Caco-2 (cell line): ENCODE results near the gene SIM2. TPM values are rescaled to one million over a fixed set of nuclear protein-coding genes. Genes with fewer than 3 reads are reported as not detected.

Source experiments
- BruUV-seq: library from RNA; stranded (reverse); fragments of 400-500 nt; replicated peaks from 2 replicates; lab custom pipeline; 2021; lab: Mats Ljungman, UMichigan
- CTCF ChIA-PET: fragments of 300-600 bp; sonication (Branson Sonifier 250); formaldehyde crosslinking; loops from one replicate; lab custom pipeline; 2022; ENCODE audit warnings: antibody characterized with exemption; lab: Charles Lee
- POLR2A ChIA-PET: fragments of 300-600 bp; sonication (Branson Sonifier 250); formaldehyde crosslinking; loops from one replicate; lab custom pipeline; 2022; ENCODE audit warnings: antibody characterized with exemption; lab: Charles Lee
- DNase-seq, 2 experiments: peaks; one replicate each; pipeline versions ENCODE4 v3.0.0 to v3.0.0-alpha.2; 2020 to 2022
- H3K27me3 ChIP-seq: replicated peaks from 2 replicates; pipeline ENCODE4 v1.6.0; 2011; ENCODE audit warnings: low read length; ENCODE audit not compliant: control insufficient read depth, insufficient read depth
- H3K36me3 ChIP-seq: 2 replicates; pipeline ENCODE4 v1.5.1; 2011; ENCODE audit warnings: low read length; ENCODE audit not compliant: control insufficient read depth, insufficient read depth
- H3K4me1 ChIP-seq: fragments of 250-450 bp; sonication (Bioruptor Pico); 2 replicates; pipeline ENCODE4 v1.5.1; 2020; ENCODE audit warnings: mild to moderate bottlenecking
- H3K4me3 ChIP-seq: 2 replicates; pipeline ENCODE4 v1.5.1; 2011; ENCODE audit warnings: low read depth, mild to moderate bottlenecking, control low read depth, low read length
- H3K9me3 ChIP-seq: fragments of 250-450 bp; sonication (Bioruptor Pico); 2 replicates; pipeline ENCODE4 v1.5.1; 2020; ENCODE audit warnings: mild to moderate bottlenecking, moderate library complexity
- H3K27ac Mint-ChIP-seq: one replicate; pipeline ENCODE4 v1.8.0; 2022; ENCODE audit warnings: mixed read lengths; ENCODE audit not compliant: unreplicated experiment
- H3K27me3 Mint-ChIP-seq: one replicate; pipeline ENCODE4 v1.8.0; 2022; ENCODE audit warnings: mixed read lengths; ENCODE audit not compliant: insufficient read depth, unreplicated experiment
- H3K36me3 Mint-ChIP-seq: one replicate; pipeline ENCODE4 v1.8.0; 2022; ENCODE audit warnings: mild to moderate bottlenecking, mixed read lengths; ENCODE audit not compliant: insufficient read depth, unreplicated experiment
- H3K4me1 Mint-ChIP-seq: one replicate; pipeline ENCODE4 v1.8.0; 2022; ENCODE audit warnings: low read depth, mixed read lengths; ENCODE audit not compliant: unreplicated experiment
- H3K4me3 Mint-ChIP-seq: one replicate; pipeline ENCODE4 v1.8.0; 2022; ENCODE audit warnings: mild to moderate bottlenecking, moderate library complexity, mixed read lengths; ENCODE audit not compliant: unreplicated experiment
- H3K9me3 Mint-ChIP-seq: one replicate; pipeline ENCODE4 v1.8.0; 2022; ENCODE audit warnings: mixed read lengths; ENCODE audit not compliant: unreplicated experiment
- intact Hi-C: fragments of 100-400 bp; cut with micrococcal nuclease; formaldehyde crosslinking; loops from one replicate; pipeline ENCODE4 v1.10.0; 2022; ENCODE audit not compliant: unreplicated experiment
- total RNA-seq: library from RNA; stranded (reverse); gene quantifications from 2 replicates; pipeline ENCODE4 v1.2.3, GENCODE V29; 2022
- TF ChIP-seq, protein P1 (sequence below), 2 experiments: fragments of 200-600 bp in 1 of 2; IDR thresholded peaks; 1 replicate in 1 of 2; 2 replicates in 1 of 2; pipeline versions ENCODE4 v1.5.1 to v1.8.0; 2011 to 2022; ENCODE audit warnings: antibody characterized with exemption in 1 of 2, control low read depth in 1 of 2, inconsistent platforms in 1 of 2, low read depth in 1 of 2, low read length in 1 of 2, mild to moderate bottlenecking in 1 of 2, moderate library complexity in 1 of 2; ENCODE audit not compliant: insufficient read depth in 1 of 2, severe bottlenecking in 1 of 2, unreplicated experiment in 1 of 2

SIM2 gene
- total RNA-seq, 1 experiment from 2014 or later = 9.4 TPM

DNA sequence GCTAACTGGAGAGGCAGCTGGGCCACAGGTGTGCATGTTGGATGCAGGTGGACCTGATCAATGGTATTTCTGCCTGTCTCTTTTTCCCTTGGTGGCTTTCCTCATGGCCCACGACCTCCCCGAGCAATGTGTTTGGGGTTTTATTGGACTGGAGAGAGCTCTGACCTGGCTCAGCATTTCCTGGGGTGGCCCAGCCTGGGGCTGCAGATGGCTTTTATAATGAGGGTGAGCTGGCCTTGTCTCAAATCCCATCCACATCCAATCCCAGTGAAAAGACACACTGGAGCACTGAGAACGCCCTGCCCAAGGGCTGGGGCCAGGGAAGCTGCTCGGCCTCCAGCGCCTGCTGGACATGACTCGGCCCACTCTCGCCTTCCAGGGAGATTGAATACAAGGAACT lies 44.1 kb downstream of the SIM2 start:
- POLR2A ChIA-PET = no interaction called here
- intact Hi-C loops = no loop called here
- no peak for DNase-seq
- H3K9me3 ChIP-seq = no peaks in the 10 kb centered on the region
- TF ChIP-seq, protein P1, sequence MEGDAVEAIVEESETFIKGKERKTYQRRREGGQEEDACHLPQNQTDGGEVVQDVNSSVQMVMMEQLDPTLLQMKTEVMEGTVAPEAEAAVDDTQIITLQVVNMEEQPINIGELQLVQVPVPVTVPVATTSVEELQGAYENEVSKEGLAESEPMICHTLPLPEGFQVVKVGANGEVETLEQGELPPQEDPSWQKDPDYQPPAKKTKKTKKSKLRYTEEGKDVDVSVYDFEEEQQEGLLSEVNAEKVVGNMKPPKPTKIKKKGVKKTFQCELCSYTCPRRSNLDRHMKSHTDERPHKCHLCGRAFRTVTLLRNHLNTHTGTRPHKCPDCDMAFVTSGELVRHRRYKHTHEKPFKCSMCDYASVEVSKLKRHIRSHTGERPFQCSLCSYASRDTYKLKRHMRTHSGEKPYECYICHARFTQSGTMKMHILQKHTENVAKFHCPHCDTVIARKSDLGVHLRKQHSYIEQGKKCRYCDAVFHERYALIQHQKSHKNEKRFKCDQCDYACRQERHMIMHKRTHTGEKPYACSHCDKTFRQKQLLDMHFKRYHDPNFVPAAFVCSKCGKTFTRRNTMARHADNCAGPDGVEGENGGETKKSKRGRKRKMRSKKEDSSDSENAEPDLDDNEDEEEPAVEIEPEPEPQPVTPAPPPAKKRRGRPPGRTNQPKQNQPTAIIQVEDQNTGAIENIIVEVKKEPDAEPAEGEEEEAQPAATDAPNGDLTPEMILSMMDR (IDR thresholded peaks at IDR 0.05; ENCODE audit: insufficient read depth in 1 of 2, low read depth in 1 of 2, low read length in 1 of 2, severe bottlenecking in 1 of 2, unreplicated experiment in 1 of 2) = no peak
- no peak overlapping the region for H3K4me3 Mint-ChIP-seq
- H3K9me3 Mint-ChIP-seq = no peaks in the 10 kb centered on the region
- CTCF ChIA-PET = no interaction called here
- H3K27ac Mint-ChIP-seq = no peak overlapping the region
- no peaks in the 10 kb centered on the region; the same call in 1 of the 2 replicates for H3K36me3 ChIP-seq
- peaks cover 12% of the 10 kb centered on the region for H3K36me3 Mint-ChIP-seq
- H3K27me3 Mint-ChIP-seq = no peaks in the 10 kb centered on the region
- BruUV-seq = no TSS peak
- H3K27me3 ChIP-seq = no peaks in the 10 kb centered on the region
- H3K4me3 ChIP-seq = no peak overlapping the region
- H3K4me1 Mint-ChIP-seq = no peaks in the 10 kb centered on the region
- peaks cover 6% of the 10 kb centered on the region for H3K4me1 ChIP-seq

DNA sequence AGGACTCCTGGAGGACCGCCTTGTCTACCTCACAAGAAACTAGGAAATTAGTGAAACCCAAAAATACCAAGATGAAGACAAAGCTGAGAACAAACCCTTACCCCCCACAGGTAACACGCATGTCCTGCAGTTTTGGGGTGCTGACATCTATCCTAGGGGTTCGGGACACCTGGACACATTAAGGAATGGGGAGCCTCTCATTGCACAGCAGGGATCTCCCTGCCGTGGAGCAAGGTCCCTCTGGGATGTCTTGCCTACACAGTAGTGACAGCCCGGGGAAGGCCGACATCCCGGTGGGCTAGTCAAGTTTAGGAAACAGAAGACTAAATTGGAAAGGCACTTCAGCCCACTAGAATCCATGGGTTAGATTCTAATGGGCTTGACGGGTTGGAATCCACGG lies 44.5 kb downstream of the SIM2 start:
- Histone ChIP-seq H3K36me3 (no peaks in the 10 kb centered on the region; the same call in 1 of the 2 replicates), H3K4me3 (no peak overlapping the region), H3K27me3 (no peaks in the 10 kb centered on the region), H3K9me3 (no peaks in the 10 kb centered on the region), H3K4me1 (peaks cover 10% of the 10 kb centered on the region)
- DNase-seq = no peak
- Mint-ChIP-seq H3K4me1 (no peaks in the 10 kb centered on the region), H3K27me3 (no peaks in the 10 kb centered on the region), H3K36me3 (peaks cover 17% of the 10 kb centered on the region), H3K9me3 (no peaks in the 10 kb centered on the region), H3K27ac (no peak overlapping the region), H3K4me3 (no peak overlapping the region)
- CTCF ChIA-PET = no interaction called here
- TF ChIP-seq, protein P1 (IDR thresholded peaks at IDR 0.05; ENCODE audit: insufficient read depth in 1 of 2, low read depth in 1 of 2, low read length in 1 of 2, severe bottlenecking in 1 of 2, unreplicated experiment in 1 of 2) = no peak
- no TSS peak for BruUV-seq
- intact Hi-C loops = no loop called here
- POLR2A ChIA-PET = no interaction called here

DNA sequence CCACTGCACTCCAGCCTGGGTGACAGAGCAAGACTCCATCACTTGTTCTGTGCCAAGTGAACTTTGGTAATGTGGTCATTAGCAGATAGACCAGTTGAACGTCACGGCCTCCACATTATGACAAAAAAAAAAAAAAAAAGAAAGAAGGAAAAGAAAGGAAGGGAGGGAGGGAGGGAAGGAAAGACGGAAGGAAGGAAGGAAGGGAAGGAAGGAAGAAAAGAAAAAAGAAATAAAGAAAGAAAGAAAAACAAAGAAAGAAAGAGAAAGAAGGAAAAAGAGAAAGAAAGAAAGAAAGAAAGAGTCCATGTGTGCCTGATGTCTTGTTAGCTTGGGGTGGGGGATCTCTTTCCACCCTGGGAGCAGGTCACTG lies 45.3 kb downstream of the SIM2 start:
- POLR2A ChIA-PET = no interaction called here
- Histone ChIP-seq H3K27me3 (no peaks in the 10 kb centered on the region), H3K36me3 (no peaks in the 10 kb centered on the region; the same call in 1 of the 2 replicates), H3K4me1 (peaks cover 14% of the 10 kb centered on the region), H3K9me3 (no peaks in the 10 kb centered on the region), H3K4me3 (no peak overlapping the region)
- Mint-ChIP-seq H3K4me1 (no peaks in the 10 kb centered on the region), H3K4me3 (no peak overlapping the region), H3K36me3 (peaks cover 19% of the 10 kb centered on the region), H3K27me3 (no peaks in the 10 kb centered on the region), H3K9me3 (no peaks in the 10 kb centered on the region), H3K27ac (no peak overlapping the region)
- CTCF ChIA-PET = no interaction called here
- no peak for DNase-seq
- intact Hi-C loops = no loop called here
- no TSS peak for BruUV-seq
- TF ChIP-seq, protein P1 (IDR thresholded peaks at IDR 0.05; ENCODE audit: insufficient read depth in 1 of 2, low read depth in 1 of 2, low read length in 1 of 2, severe bottlenecking in 1 of 2, unreplicated experiment in 1 of 2) = no peak
